HG03159 (cell line): Measurements from ENCODE around the gene RETREG2.
"Not testable (repeated sequence)": the region's sequence is repeated elsewhere in the genome, so short reads cannot be mapped to it uniquely, and the experiment has no call there.

Experiments used
- ATAC-seq: cut with Tn5 transposase; IDR thresholded peaks from one replicate; pipeline ENCODE4 v1.9.1; 2021; ENCODE audit warnings: mild to moderate bottlenecking, moderate library complexity; ENCODE audit not compliant: unreplicated experiment

Gene RETREG2

DNA sequence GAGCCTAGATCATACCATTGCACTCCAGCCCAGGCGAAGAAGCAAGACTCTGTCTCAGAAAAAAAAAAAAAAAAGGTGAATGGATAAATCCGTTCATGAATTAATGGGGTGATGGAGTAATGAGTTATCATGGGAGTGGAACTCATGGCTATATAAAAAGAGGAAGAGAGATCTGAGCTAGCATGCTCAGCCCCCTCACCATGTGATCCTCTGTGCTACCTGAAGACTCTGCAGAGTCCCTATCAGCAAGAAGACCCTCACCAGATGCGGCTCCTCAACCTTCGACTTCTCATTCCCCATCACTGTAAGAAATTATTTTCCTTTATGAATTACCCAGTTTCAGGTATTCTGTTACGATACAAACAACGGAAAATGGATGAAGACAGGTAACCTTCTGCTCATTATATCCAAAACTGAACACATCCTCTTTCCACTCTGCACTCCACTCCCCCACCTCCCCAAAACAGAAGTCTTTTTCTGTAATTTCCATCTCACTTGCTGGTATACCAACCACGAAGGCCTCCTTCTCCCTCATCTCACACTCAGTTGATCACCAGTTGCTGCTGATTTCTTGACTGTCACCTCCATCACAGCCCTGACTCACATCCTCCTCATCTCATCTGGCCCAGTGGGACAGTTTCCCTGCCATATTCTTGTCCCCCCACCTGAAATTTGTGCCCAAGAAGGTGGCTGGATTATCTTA is 8.8 kb downstream of the RETREG2 start:
- no peak for ATAC-seq

GRCh38 chr2:219197388-219197787 is 19.3 kb downstream of the RETREG2 start:
- no peak for ATAC-seq

- ATAC-seq: no peak
Observed at GRCh38 chr2:219198974-219199373, 20.9 kb downstream of the RETREG2 start.

- ATAC-seq: no peak
Observed at GRCh38 chr2:219199470-219200211, 21.6 kb downstream of the RETREG2 start.

DNA sequence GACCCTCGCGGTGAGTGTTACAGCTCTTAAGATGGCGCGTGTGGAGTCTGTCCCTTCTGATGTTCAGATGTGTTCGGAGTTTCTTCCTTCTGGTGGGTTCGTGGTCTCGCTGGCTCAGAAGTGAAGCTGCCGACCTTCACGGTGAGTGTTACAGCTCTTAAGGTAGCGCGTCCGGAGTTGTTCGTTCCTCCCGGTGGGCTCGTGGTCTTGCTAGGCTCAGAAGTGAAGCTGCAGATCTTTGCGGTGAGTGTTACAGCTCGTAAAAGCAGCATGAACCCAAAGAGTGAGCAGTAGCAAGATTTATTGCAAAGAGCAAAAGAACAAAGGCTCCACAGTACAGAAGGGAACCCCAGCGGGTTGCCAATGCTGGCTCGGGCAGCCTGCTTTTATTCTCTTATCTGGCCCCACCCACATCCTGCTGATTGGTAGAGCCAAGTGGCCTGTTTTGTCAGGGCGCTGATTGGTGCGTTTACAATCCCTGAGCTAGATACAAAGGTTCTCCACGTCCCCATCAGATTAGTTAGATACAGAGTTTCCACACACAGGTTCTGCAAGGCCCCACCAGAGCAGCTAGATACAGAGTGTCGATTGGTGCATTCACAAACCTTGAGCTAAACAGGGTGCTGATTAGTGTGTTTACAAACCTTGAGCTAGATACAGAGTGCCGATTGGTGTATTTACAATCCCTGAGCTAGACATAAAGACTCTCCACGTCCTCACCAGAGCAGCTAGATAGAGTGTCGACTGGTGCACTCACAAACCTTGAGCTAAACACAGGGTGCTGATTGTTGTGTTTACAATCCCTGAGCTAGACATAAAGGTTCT is 22.6 kb downstream of the RETREG2 start:
- ATAC-seq: not testable (repeated sequence)

- ATAC-seq: not testable (repeated sequence)
Observed at GRCh38 chr2:219201331-219201730, 23.3 kb downstream of the RETREG2 start.

- ATAC-seq: no peak
Observed at GRCh38 chr2:219204425-219205164, 26.5 kb downstream of the RETREG2 start.

DNA sequence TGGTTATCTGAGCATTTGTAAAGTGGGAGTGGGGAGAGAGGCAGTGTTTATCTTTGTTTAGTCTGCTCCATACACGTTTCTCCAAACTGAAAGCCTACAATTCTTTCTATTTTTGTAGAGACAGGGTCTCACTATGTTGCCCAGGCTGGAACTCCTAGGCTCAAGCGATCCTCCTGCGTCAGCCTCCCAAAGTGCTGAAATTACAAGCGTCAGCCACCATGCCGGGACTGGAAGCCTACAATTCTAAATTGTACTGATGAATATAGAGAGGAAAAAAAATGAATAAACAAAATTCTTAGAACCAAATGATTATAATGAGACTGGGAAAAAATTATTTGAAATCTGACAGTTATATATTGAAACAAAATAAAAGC is 27.1 kb downstream of the RETREG2 start:
- ATAC-seq: no peak

- no peak for ATAC-seq
Observed at GRCh38 chr2:219205981-219206327, 27.9 kb downstream of the RETREG2 start.

DNA sequence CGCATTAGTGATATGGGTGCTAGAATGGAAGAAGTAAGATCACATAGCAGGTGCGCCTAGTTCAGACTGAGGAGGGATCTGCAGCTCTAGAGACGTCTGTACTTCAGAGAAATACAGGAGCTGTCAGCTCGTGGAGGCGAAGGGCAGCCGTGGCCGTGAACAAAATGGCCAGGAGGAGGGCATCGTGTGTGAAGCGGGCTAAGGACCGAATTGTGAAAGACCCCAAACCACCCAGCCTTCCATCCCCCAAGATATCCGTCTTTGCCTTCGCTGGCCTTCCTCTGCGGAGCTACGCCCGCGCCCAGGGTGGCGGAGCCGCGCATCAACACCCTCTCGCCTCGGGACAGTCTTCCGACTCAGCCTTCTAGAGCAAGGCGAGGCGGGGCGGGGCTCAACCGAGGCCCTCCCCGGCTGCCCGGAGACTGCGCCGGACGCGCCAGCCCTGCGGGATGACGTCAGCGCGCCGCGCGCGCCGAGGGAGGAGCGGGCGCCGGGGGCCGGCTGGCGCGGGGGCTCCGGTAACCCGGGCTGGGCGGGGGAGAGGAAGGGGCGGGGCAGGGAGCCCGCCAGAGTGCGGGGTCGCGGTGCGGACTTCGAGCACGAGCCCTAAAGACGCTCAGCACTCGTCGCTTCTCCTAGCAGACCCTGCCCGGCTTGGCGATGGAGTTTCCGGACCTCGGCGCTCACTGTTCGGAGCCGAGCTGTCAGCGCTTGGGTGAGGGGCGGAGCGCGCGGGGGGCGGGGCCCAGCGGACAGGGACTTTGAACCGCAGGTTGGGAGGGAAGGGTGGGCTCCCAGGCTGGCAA is 28.5 kb downstream of the RETREG2 start, which contains the start of gene ZFAND2B:
ZFAND2B (plus strand) TSS at position 455 of the 806 bp plus-strand sequence; CDS start at position 661, 206 bp downstream.
- ATAC-seq: peak; percentile 97

GRCh38 chr2:219207134-219207883 is 29.2 kb downstream of the RETREG2 start:
- no peak for ATAC-seq

DNA sequence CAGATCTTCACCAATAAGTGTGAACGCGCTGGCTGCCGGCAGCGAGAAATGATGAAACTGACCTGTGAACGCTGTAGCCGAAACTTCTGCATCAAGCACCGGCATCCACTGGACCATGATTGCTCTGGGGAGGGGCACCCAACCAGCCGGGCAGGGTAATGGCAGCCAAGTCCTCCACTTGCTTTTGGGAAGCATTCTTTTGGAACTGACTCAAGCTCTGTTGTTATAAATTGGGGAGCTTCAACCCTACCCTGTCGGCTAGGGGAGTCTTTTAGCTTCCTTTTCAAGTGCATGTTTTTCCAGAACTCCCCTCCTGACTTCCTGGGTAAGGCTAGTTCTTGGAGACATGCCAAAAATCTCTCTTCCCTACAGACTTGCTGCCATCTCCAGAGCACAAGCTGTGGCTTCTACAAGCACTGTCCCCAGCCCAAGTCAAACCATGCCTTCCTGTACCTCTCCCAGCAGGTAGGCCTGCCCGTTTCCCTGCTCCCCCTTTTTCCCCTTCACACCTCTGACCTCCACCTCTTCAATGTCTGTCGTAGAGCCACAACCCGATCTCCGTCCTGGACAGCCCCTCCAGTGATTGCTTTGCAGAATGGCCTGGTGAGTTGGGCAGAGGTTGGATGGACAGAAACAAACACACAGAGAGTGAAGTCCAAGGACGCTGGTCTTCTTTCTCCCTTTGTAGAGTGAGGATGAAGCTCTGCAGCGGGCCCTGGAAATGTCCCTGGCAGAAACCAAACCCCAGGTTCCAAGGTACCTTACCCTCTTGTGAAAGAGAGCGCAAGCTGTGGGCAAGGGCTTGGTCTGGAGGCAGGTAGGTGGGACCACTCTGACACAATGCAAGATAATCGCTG is 30.0 kb downstream of the RETREG2 start:
- no peak for ATAC-seq

DNA sequence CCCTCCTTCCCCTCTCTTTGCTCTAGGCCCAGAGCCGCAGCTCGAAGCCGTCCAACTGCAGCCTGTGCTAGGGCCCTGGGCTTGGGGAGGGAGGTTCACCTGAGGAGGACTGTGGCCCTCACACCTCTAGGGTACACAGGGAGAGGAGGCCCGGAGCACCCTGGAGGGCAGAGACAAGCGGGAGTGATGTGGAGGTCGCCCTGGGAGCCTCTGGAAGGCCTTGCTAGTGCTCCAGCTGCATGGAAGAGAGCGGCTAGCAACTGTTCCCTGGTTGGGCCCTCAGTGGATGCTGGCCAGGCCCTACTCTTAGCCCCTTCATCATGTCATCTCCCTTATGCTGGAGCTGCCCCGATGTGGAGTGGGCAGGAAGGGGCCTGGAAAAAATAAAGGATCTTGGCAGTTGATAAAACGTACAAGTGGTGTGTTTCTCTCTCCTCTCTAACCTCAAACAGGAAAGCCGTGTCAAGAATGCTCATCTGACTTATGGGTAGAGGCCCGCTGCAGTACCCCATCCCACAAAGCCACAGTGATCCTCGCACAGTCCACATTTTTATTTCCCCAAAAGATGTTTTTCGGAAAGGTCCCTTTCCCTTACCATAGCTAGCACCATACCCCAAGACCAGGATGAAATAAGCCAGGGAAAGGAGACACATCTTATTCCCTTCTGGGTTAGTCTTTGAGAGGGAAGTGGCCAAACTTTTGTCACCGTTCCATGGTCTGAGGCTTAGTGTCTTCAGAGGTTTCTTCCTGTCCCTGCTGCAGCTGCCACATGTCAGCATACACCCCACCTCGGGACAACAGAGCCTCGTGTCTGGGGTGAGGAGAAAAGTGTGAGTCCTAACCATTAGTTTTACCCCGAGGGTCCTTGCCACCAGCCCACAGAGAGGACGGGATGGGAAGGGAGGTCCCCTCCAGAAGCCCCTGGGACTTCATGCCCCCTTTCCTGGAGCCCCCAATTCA is 31.4 kb downstream of the RETREG2 start:
- ATAC-seq: no peak

GRCh38 chr2:219210196-219210885 is 32.3 kb downstream of the RETREG2 start:
- ATAC-seq: no peak

DNA sequence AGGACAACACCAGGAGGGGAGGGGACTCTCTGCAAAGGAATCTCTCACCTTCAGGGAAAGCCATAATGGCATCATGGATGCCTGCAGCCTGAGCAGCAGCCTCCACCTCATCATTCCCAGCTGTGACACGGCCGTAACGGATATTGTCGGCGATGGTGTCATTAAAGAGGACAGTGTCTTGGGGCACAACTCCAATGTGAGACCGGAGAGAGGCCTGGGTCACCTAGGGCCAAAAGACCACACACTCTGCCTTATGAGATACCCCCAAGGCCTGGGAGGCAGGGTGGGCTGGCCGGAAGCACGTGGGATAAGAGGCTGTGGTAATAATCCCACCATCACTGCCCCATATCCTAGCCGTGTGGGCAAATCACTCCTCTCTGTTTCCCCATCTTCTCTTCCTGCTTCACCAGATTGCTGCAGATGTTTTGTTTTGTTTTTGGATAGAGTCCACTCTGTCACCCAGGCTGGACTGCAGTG is 32.8 kb downstream of the RETREG2 start:
- ATAC-seq: no peak

DNA sequence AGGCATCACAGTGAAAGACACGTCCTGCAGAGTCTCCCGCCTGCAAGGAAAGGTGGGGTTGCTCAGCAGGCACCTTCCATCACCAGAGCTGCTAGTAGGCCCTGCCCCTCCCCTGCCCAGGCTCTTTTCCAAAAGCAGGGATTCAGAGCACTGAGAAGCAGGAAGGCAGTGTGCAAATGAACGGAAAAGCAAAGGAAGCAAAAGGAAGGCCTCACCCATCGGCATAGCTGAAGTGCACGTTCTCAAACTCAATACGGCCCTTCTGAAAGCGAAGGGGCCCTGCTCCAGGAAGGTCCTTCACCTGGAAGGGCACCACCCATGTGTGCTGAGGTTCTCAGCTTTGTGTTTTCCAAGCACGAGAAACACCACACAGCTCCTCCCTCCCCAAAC is 34.9 kb downstream of the RETREG2 start:
- no peak for ATAC-seq
